ENCODE results near the gene NLRP7.
"Not testable (repeated sequence)": the region's sequence is repeated elsewhere in the genome, so short reads cannot be mapped to it uniquely, and the experiment has no call there.

- not testable (repeated sequence) for TF ChIP-seq POLR2A, CTCF (IDR thresholded peaks at IDR 0.05)
Measured at GRCh38 chr19:54907899-54908298, 39.4 kb downstream of the NLRP7 start.

Data from lower leg skin (tissue), 3 donors.